GM21576 (cell line): ENCODE results near the gene UGT2B7.
"Not testable (repeated sequence)": the region's sequence is repeated elsewhere in the genome, so short reads cannot be mapped to it uniquely, and the experiment has no call there.

ENCODE experiments used
- ATAC-seq: cut with Tn5 transposase; IDR thresholded peaks from one replicate; pipeline ENCODE4 v1.9.1; 2021; ENCODE audit warnings: mild to moderate bottlenecking, moderate library complexity; ENCODE audit not compliant: unreplicated experiment

UGT2B7 gene

GRCh38 chr4:69078852-69079251 is 17.4 kb upstream of the UGT2B7 start:
- no peak for ATAC-seq

GRCh38 chr4:69088473-69088872 is 7.8 kb upstream of the UGT2B7 start:
- ATAC-seq, result no peak

- ATAC-seq, result no peak
Observed at GRCh38 chr4:69089388-69089787, 6.9 kb upstream of the UGT2B7 start.

GRCh38 chr4:69092190-69092589 is 4.1 kb upstream of the UGT2B7 start:
- ATAC-seq, result no peak

GRCh38 chr4:69092980-69093568 is 3.2 kb upstream of the UGT2B7 start:
- no peak for ATAC-seq

GRCh38 chr4:69093681-69094080 is 2.6 kb upstream of the UGT2B7 start:
- ATAC-seq, result no peak

- ATAC-seq, result no peak
Observed at GRCh38 chr4:69095301-69095731, 958 bp upstream of the UGT2B7 start.

GRCh38 chr4:69096810-69097209 is 536 bp downstream of the UGT2B7 start:
- no peak for ATAC-seq

- no peak for ATAC-seq
Observed at GRCh38 chr4:69098470-69098869, 2.2 kb downstream of the UGT2B7 start.

GRCh38 chr4:69099910-69100309 is 3.6 kb downstream of the UGT2B7 start:
- no peak for ATAC-seq

GRCh38 chr4:69102668-69103067 is 6.4 kb downstream of the UGT2B7 start:
- ATAC-seq, result not testable (repeated sequence)

- ATAC-seq, result no peak
Observed at GRCh38 chr4:69104719-69105275, 8.5 kb downstream of the UGT2B7 start.

- ATAC-seq, result not testable (repeated sequence)
Observed at GRCh38 chr4:69115151-69115850, 19.0 kb downstream of the UGT2B7 start.

GRCh38 chr4:69115851-69116213 is 19.6 kb downstream of the UGT2B7 start:
- no peak for ATAC-seq

- ATAC-seq, result no peak
Observed at GRCh38 chr4:69116645-69117321, 20.5 kb downstream of the UGT2B7 start.

GRCh38 chr4:69120870-69121269 is 24.6 kb downstream of the UGT2B7 start:
- ATAC-seq, result no peak

- ATAC-seq, result no peak
Observed at GRCh38 chr4:69122476-69122875, 26.2 kb downstream of the UGT2B7 start.

- no peak for ATAC-seq
Observed at GRCh38 chr4:69124941-69125340, 28.7 kb downstream of the UGT2B7 start.

GRCh38 chr4:69126024-69126423 is 29.8 kb downstream of the UGT2B7 start:
- ATAC-seq, result no peak

GRCh38 chr4:69133993-69134392 is 37.7 kb downstream of the UGT2B7 start:
- no peak for ATAC-seq

GRCh38 chr4:69134471-69134870 is 38.2 kb downstream of the UGT2B7 start:
- ATAC-seq, result no peak

GRCh38 chr4:69141320-69141719 is 45.0 kb downstream of the UGT2B7 start:
- no peak for ATAC-seq
